HL-60 (cell line): ENCODE results near the gene OR5D16.

Experiments
- DNase-seq, 2 experiments: peaks; one replicate each; pipeline ENCODE4 v3.0.0-alpha.2; 2010 to 2020; ENCODE audit warnings: low read depth in 1 of 2, low spot score in 1 of 2
- H3K27ac ChIP-seq: fragments of 250-450 bp; sonication (Bioruptor Pico); replicated peaks from 2 replicates; pipeline ENCODE4 v1.5.1; 2020; ENCODE audit warnings: mild to moderate bottlenecking, moderate library complexity
- H3K27me3 ChIP-seq: fragments of 250-450 bp; sonication (Bioruptor Pico); 2 replicates; pipeline ENCODE4 v1.5.1; 2021; ENCODE audit warnings: mild to moderate bottlenecking, moderate library complexity; ENCODE audit not compliant: insufficient read depth, poor library complexity, severe bottlenecking
- H3K4me3 ChIP-seq: replicated peaks from 2 replicates; pipeline ENCODE4 v1.5.1; 2011; ENCODE audit warnings: mild to moderate bottlenecking, control low read depth, low read length; ENCODE audit not compliant: insufficient read depth
- GABPA ChIP-seq: IDR thresholded peaks from 2 replicates; pipeline ENCODE4 v1.6.1; 2012; ENCODE audit warnings: low read depth
- POLR2AphosphoS5 ChIP-seq: IDR thresholded peaks from 2 replicates; pipeline ENCODE4 v1.6.1; 2012; ENCODE audit warnings: low read depth
- SPI1 ChIP-seq: IDR thresholded peaks from 2 replicates; pipeline ENCODE4 v1.6.1; 2012; ENCODE audit warnings: low read depth, mild to moderate bottlenecking, borderline replicate concordance
- TF ChIP-seq, protein P1 (sequence below): IDR thresholded peaks from one replicate; pipeline ENCODE4 v1.5.1; 2011; ENCODE audit warnings: low read length, control low read depth, inconsistent platforms; ENCODE audit not compliant: insufficient read depth
- TF ChIP-seq, protein P2 (sequence below): IDR thresholded peaks from 2 replicates; pipeline ENCODE4 v1.6.1; 2012; ENCODE audit warnings: low read depth; ENCODE audit not compliant: insufficient replicate concordance

OR5D16 gene

DNA sequence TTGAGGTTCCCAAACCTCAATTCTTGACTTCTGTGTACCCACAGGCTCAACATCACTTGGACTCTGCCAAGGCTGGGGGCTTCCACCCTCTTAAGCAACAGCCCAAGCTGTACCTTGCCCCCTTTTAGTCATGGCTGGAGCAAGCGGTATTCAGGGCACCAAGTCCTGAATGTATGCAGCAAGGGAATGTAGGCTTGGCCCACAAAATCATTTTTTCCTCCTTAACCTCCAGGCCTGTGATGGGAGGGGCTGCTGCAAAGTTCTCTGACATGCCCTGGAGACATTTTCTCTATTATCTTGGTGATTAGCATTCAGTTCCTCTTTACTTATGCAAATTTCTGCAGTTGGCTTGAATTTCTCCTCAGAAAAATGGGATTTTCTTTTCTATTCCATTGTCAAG lies 32.3 kb upstream of the OR5D16 start:
- DNase-seq = no peak
- TF ChIP-seq GABPA (no peak), SPI1 (no peak), POLR2AphosphoS5 (no peak)
- TF ChIP-seq, protein P1, sequence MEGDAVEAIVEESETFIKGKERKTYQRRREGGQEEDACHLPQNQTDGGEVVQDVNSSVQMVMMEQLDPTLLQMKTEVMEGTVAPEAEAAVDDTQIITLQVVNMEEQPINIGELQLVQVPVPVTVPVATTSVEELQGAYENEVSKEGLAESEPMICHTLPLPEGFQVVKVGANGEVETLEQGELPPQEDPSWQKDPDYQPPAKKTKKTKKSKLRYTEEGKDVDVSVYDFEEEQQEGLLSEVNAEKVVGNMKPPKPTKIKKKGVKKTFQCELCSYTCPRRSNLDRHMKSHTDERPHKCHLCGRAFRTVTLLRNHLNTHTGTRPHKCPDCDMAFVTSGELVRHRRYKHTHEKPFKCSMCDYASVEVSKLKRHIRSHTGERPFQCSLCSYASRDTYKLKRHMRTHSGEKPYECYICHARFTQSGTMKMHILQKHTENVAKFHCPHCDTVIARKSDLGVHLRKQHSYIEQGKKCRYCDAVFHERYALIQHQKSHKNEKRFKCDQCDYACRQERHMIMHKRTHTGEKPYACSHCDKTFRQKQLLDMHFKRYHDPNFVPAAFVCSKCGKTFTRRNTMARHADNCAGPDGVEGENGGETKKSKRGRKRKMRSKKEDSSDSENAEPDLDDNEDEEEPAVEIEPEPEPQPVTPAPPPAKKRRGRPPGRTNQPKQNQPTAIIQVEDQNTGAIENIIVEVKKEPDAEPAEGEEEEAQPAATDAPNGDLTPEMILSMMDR = no peak
- TF ChIP-seq, protein P2, sequence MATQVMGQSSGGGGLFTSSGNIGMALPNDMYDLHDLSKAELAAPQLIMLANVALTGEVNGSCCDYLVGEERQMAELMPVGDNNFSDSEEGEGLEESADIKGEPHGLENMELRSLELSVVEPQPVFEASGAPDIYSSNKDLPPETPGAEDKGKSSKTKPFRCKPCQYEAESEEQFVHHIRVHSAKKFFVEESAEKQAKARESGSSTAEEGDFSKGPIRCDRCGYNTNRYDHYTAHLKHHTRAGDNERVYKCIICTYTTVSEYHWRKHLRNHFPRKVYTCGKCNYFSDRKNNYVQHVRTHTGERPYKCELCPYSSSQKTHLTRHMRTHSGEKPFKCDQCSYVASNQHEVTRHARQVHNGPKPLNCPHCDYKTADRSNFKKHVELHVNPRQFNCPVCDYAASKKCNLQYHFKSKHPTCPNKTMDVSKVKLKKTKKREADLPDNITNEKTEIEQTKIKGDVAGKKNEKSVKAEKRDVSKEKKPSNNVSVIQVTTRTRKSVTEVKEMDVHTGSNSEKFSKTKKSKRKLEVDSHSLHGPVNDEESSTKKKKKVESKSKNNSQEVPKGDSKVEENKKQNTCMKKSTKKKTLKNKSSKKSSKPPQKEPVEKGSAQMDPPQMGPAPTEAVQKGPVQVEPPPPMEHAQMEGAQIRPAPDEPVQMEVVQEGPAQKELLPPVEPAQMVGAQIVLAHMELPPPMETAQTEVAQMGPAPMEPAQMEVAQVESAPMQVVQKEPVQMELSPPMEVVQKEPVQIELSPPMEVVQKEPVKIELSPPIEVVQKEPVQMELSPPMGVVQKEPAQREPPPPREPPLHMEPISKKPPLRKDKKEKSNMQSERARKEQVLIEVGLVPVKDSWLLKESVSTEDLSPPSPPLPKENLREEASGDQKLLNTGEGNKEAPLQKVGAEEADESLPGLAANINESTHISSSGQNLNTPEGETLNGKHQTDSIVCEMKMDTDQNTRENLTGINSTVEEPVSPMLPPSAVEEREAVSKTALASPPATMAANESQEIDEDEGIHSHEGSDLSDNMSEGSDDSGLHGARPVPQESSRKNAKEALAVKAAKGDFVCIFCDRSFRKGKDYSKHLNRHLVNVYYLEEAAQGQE = no peak
- Histone ChIP-seq H3K4me3 (no peak overlapping the region), H3K27me3 (no peaks in the 10 kb centered on the region), H3K27ac (no peak overlapping the region)

DNA sequence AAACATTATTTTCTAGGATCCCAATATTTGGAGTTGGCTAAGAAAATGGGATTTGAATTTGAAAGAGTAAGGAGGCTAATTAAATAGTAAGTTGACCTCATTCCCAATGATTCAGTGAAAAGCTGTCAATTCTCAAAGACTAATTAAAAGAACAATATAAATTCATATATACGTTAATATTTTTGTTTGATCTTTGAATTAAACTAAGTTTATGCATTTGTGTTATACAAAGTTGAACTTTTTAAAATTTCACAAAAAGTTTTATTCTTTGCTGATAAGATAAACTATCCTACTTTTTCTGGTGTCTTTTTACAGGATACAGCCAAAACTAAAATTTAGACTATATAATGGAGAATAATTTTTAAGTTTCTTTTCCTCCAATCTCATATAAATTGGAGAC lies 27.5 kb upstream of the OR5D16 start, which contains the start of gene OR5L1:
Gene OR5L1 (plus strand): TSS at position 301 of the 400 bp plus-strand sequence. CDS start 100 bp downstream, outside the sequence.
- Histone ChIP-seq H3K4me3 (no peak within 1 kb of the TSS), H3K27me3 (no peaks in the 10 kb centered on the region), H3K27ac (no peak within 1 kb of the TSS)
- TF ChIP-seq GABPA (no peak), SPI1 (no peak), POLR2AphosphoS5 (no peak)
- TF ChIP-seq, protein P2 = no peak
- TF ChIP-seq, protein P1 = no peak
- no peak for DNase-seq

DNA sequence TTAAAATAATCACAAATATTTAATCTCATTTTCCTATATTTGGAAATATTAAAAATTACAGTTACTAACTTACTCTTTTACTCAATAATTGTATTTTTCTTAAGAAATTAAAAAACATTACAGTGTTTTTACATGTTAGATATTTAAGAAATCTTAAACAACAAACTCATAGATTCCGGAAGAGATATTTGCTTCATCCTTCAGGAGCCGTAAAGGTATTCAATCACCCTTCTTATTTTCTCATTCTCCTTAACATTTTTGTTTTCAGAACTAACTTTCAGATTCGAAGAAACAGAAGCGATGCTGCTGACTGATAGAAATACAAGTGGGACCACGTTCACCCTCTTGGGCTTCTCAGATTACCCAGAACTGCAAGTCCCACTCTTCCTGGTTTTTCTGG lies 19.2 kb upstream of the OR5D16 start, which contains the start of gene OR5D18:
Gene OR5D18 (plus strand): TSS at position 301 of the 400 bp plus-strand sequence. CDS start 0 bp downstream, at position 301.
- no peak within 1 kb of the TSS for H3K4me3 ChIP-seq
- no peak within 1 kb of the TSS for H3K27ac ChIP-seq
- H3K27me3 ChIP-seq = no peaks in the 10 kb centered on the region
- TF ChIP-seq, protein P2 = no peak
- TF ChIP-seq, protein P1 = no peak
- no peak for TF ChIP-seq GABPA
- TF ChIP-seq POLR2AphosphoS5 = no peak
- TF ChIP-seq SPI1 = no peak
- DNase-seq = no peak
